GM18909 (cell line): ENCODE measurements around the gene CBARP.

Source experiments
- ATAC-seq: cut with Tn5 transposase; IDR thresholded peaks from one replicate; pipeline ENCODE4 v1.9.1; 2021; ENCODE audit warnings: mild to moderate bottlenecking; ENCODE audit not compliant: unreplicated experiment, poor library complexity

CBARP gene

GRCh38 chr19:1243768-1244692 is 6.2 kb upstream of the CBARP start:
- ATAC-seq, result no peak

GRCh38 chr19:1241417-1242095 is 3.8 kb upstream of the CBARP start, which contains the start of gene ATP5F1D:
TSS of gene ATP5F1D (plus strand) at chr19:1241751. CDS start at chr19:1241851, 100 bp downstream.
- ATAC-seq, result peak; percentile 50

GRCh38 chr19:1240925-1241324 is 3.1 kb upstream of the CBARP start:
- ATAC-seq, result no peak

GRCh38 chr19:1239796-1240737 is 2.3 kb upstream of the CBARP start:
- ATAC-seq, result peak; percentile 36

GRCh38 chr19:1239420-1239795 is 1.6 kb upstream of the CBARP start:
- ATAC-seq, result no peak

GRCh38 chr19:1238369-1239303 is 831 bp upstream of the CBARP start:
- ATAC-seq, result no peak

- ATAC-seq, result no peak
Observed at GRCh38 chr19:1237027-1237659, 662 bp downstream of the CBARP start.

GRCh38 chr19:1236576-1236975 is 1.2 kb downstream of the CBARP start:
- ATAC-seq, result no peak

GRCh38 chr19:1235625-1236538 is 1.9 kb downstream of the CBARP start:
- no peak for ATAC-seq

GRCh38 chr19:1234955-1235380 is 2.8 kb downstream of the CBARP start:
- no peak for ATAC-seq

- ATAC-seq, result no peak
Observed at GRCh38 chr19:1234051-1234954, 3.5 kb downstream of the CBARP start.

GRCh38 chr19:1233115-1233667 is 4.6 kb downstream of the CBARP start:
- no peak for ATAC-seq

- ATAC-seq, result no peak
Observed at GRCh38 chr19:1232652-1233072, 5.1 kb downstream of the CBARP start.

GRCh38 chr19:1231729-1232637 is 5.8 kb downstream of the CBARP start:
- ATAC-seq, result no peak

- ATAC-seq, result no peak
Observed at GRCh38 chr19:1230783-1231489, 6.9 kb downstream of the CBARP start.
